GM12892 (cell line): ENCODE results near the gene EOGT.

Experiments used
- POLR2A ChIP-seq: IDR thresholded peaks from 2 replicates; pipeline ENCODE4 v1.6.1; 2011; ENCODE audit warnings: low read depth, low read length, control low read depth
- POLR2AphosphoS5 ChIP-seq: IDR thresholded peaks from 2 replicates; pipeline ENCODE4 v1.6.1; 2011; ENCODE audit warnings: low read depth, low read length, control low read depth

DNA sequence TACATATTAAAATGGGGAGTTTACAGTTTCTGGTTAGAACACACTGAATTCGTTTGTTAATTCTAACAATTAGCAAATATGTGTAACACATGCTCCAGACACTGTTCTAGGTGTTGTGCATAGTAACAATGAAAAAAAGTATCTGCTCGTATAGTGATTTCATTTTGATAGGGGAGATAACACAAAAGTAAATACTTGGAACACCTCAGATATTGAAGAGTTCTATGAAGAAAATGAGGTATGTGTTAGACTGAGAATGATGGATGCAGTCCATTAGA is 45.4 kb upstream of the EOGT start:
- TF ChIP-seq POLR2A (no peak), POLR2AphosphoS5 (no peak)
